PC-9 (cell line): ENCODE measurements around the gene SLC11A2.

Experiments
- CTCF ChIP-seq: fragments of 200-600 bp; sonication (generic); conservative IDR thresholded peaks from 2 replicates; pipeline ENCODE4 v1.6.1; 2017; ENCODE audit warnings: mixed run types, antibody characterized with exemption, mild to moderate bottlenecking, moderate library complexity
- EZH2 ChIP-seq: fragments of 200-600 bp; sonication (generic); IDR thresholded peaks from 2 replicates; pipeline ENCODE4 v1.8.0; 2017; ENCODE audit warnings: antibody characterized with exemption, low read depth

GRCh38 chr12:51049525-51049924, 23.3 kb upstream of the SLC11A2 start:
- TF ChIP-seq EZH2: no peak
- no peak for TF ChIP-seq CTCF
